Breast epithelium (tissue), 4 donors: Measurements from ENCODE around the gene ADCYAP1R1. TPM values are rescaled to one million over a fixed set of nuclear protein-coding genes. Genes with fewer than 3 reads are reported as not detected.

ENCODE experiments used
- DNase-seq, 2 donors: peaks; one replicate each; pipeline ENCODE4 v3.0.0-alpha.2; 2019; ENCODE audit warnings: low spot score in 2 of 2
- H3K27ac ChIP-seq, 2 donors: fragments of 200-600 bp; sonication (generic) in 1 of 2; one replicate each; pipeline ENCODE4 v1.5.1; 2016 to 2019; ENCODE audit warnings: mild to moderate bottlenecking in 1 of 2
- H3K27me3 ChIP-seq, 2 donors: fragments of 200-600 bp; sonication (generic) in 1 of 2; one replicate each; pipeline versions ENCODE4 v1.5.1 to v1.6.0; 2017 to 2019; ENCODE audit warnings: control low read depth in 1 of 2, mild to moderate bottlenecking in 1 of 2
- H3K36me3 ChIP-seq: fragments of 200-600 bp; one replicate; pipeline ENCODE4 v1.5.1; 2019
- H3K4me1 ChIP-seq, 2 donors: fragments of 200-600 bp; sonication (generic); one replicate each; pipeline ENCODE4 v1.5.1; 2016 to 2019; ENCODE audit warnings: control low read depth in 1 of 2
- H3K4me3 ChIP-seq, 3 donors: fragments of 200-600 bp; sonication (generic); 1 replicate in 2 of 3; 2 replicates in 1 of 3; pipeline ENCODE4 v1.5.1; 2016 to 2019; ENCODE audit warnings: mild to moderate bottlenecking in 3 of 3, moderate library complexity in 2 of 3
- H3K9me3 ChIP-seq, 2 donors: fragments of 200-600 bp; sonication (generic) in 1 of 2; one replicate each; pipeline ENCODE4 v1.5.1; 2016 to 2019; ENCODE audit warnings: control low read depth in 1 of 2
- CTCF ChIP-seq, 3 donors: fragments of 450-650 bp; IDR thresholded peaks; one replicate each; pipeline ENCODE4 v1.5.1; 2016 to 2017; ENCODE audit warnings: antibody characterized with exemption in 3 of 3, mild to moderate bottlenecking in 3 of 3, moderate library complexity in 3 of 3
- POLR2A ChIP-seq: fragments of 450-650 bp; IDR thresholded peaks from one replicate; pipeline ENCODE4 v1.6.1; 2016; ENCODE audit warnings: antibody characterized with exemption, mild to moderate bottlenecking, moderate library complexity
- POLR2AphosphoS5 ChIP-seq, 3 donors: sonication (generic); formaldehyde crosslinking; IDR thresholded peaks; one replicate each; pipeline ENCODE4 v1.6.1; 2017; ENCODE audit warnings: antibody characterized with exemption in 3 of 3
- intact Hi-C: fragments of 100-400 bp; cut with DNase I; formaldehyde crosslinking; loops from one replicate; pipeline ENCODE4 v1.15.1; 2023; ENCODE audit warnings: low total_unique reads
- total RNA-seq, 3 donors: library from RNA; depleted of rRNA; stranded (reverse); fragments of >200 nt; gene quantifications; one replicate each; pipeline ENCODE4 v1.1.0, GENCODE V29; 2016

The ADCYAP1R1 gene
- total RNA-seq, 3 donors from 2014 or later: 2.6 to 19.7 (median 4.1) TPM

GRCh38 chr7:31033674-31034300 lies 18.3 kb upstream of the ADCYAP1R1 start:
- Histone ChIP-seq H3K36me3 (no peaks in the 10 kb centered on the region), H3K27ac (no peak overlapping the region), H3K27me3 (no peaks in the 10 kb centered on the region), H3K4me1 (no peaks in the 10 kb centered on the region), H3K9me3 (no peaks in the 10 kb centered on the region), H3K4me3 (no peak overlapping the region)
- no peak for DNase-seq
- no peak for TF ChIP-seq POLR2A
- TF ChIP-seq CTCF (IDR thresholded peaks at IDR 0.05): no peak
- no peak for TF ChIP-seq POLR2AphosphoS5 (IDR thresholded peaks at IDR 0.05)
- intact Hi-C loops: no loop called here

- no peaks in the 10 kb centered on the region for H3K27me3 ChIP-seq
- H3K4me3 ChIP-seq: no peak overlapping the region
- H3K36me3 ChIP-seq: no peaks in the 10 kb centered on the region
- H3K9me3 ChIP-seq: no peaks in the 10 kb centered on the region
- no peak for TF ChIP-seq POLR2A
- no peak overlapping the region for H3K27ac ChIP-seq
- intact Hi-C loops: no loop called here
- no peak for DNase-seq
- no peaks in the 10 kb centered on the region for H3K4me1 ChIP-seq
Measured at GRCh38 chr7:31036924-31037323, 15.2 kb upstream of the ADCYAP1R1 start.

- Histone ChIP-seq H3K27ac (no peak overlapping the region), H3K9me3 (no peaks in the 10 kb centered on the region), H3K4me3 (no peak overlapping the region), H3K27me3 (no peaks in the 10 kb centered on the region), H3K4me1 (no peaks in the 10 kb centered on the region), H3K36me3 (no peaks in the 10 kb centered on the region)
- no peak for DNase-seq
- intact Hi-C loops: loop anchor here (5.0 kb wide), 1 partner anchor 409 kb away; no protein-coding TSS in a partner anchor
- TF ChIP-seq POLR2A (no peak), CTCF (IDR thresholded peaks at IDR 0.05) (no peak), POLR2AphosphoS5 (IDR thresholded peaks at IDR 0.05) (no peak)
Measured at GRCh38 chr7:31043051-31043471, 9.0 kb upstream of the ADCYAP1R1 start.

GRCh38 chr7:31044529-31044928 lies 7.6 kb upstream of the ADCYAP1R1 start:
- no peaks in the 10 kb centered on the region for H3K9me3 ChIP-seq
- no peak overlapping the region for H3K4me3 ChIP-seq
- no peak for TF ChIP-seq POLR2A
- no peak for TF ChIP-seq POLR2AphosphoS5 (IDR thresholded peaks at IDR 0.05)
- TF ChIP-seq CTCF (IDR thresholded peaks at IDR 0.05): no peak
- H3K4me1 ChIP-seq: no peaks in the 10 kb centered on the region
- H3K36me3 ChIP-seq: no peaks in the 10 kb centered on the region
- no peak for DNase-seq
- intact Hi-C loops: loop anchor here (5.0 kb wide), 1 partner anchor 408 kb away; no protein-coding TSS in a partner anchor
- no peaks in the 10 kb centered on the region for H3K27me3 ChIP-seq
- no peak overlapping the region for H3K27ac ChIP-seq

GRCh38 chr7:31046723-31047122 lies 5.4 kb upstream of the ADCYAP1R1 start:
- H3K9me3 ChIP-seq: no peaks in the 10 kb centered on the region
- intact Hi-C loops: no loop called here
- H3K4me3 ChIP-seq: no peak overlapping the region
- H3K27me3 ChIP-seq: peaks cover 0 to 14% of the 10 kb centered on the region in 2 donors
- no peaks in the 10 kb centered on the region for H3K4me1 ChIP-seq
- H3K36me3 ChIP-seq: no peaks in the 10 kb centered on the region
- H3K27ac ChIP-seq: no peak overlapping the region
- TF ChIP-seq CTCF (IDR thresholded peaks at IDR 0.05) (no peak), POLR2AphosphoS5 (IDR thresholded peaks at IDR 0.05) (no peak), POLR2A (no peak)
- no peak for DNase-seq
